GM19452 (cell line): Measurements from ENCODE around the gene SPNS3.

Source experiments
- ATAC-seq: cut with Tn5 transposase; IDR thresholded peaks from one replicate; pipeline ENCODE4 v1.9.1; 2021; ENCODE audit not compliant: unreplicated experiment

Gene SPNS3

DNA sequence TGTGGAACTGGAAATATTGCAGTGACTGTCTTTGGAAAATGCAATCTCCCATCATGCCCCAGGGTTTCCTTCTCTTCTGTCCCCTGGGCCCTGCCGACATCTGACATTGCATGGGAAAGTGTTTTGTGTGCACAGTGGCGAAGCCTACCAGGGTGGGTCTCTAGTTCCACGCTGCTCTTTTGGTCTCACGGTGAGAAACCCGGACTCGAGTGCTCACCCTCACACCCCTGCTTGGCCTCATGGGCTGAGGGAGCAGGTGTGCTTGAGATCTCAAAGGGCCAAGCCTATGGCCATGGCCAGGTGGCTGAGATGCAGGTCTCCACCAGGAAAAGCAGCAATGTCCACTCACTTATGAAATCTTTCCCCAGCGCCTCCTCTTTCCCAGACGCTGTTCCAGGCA lies 32.0 kb downstream of the SPNS3 start:
- ATAC-seq: no peak

DNA sequence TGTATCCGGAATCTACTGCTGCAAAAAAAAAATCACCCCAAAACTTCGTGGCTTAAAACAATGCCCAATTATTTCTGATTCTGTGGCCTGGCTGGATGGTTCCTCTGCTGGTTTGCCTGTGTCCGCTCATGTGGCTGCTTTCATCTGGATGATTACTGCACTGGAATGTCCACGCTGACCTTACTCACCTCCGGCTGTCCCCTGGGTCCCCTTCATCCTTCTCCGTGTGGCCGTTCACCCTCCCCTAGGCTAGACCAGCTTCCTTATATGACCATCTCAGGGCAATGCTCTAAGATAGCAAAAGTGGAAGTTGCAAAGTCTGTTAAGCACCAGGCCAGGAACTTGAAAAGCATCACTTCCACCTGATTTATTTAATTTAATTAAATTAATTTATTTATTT lies 33.5 kb downstream of the SPNS3 start:
- ATAC-seq: no peak

DNA sequence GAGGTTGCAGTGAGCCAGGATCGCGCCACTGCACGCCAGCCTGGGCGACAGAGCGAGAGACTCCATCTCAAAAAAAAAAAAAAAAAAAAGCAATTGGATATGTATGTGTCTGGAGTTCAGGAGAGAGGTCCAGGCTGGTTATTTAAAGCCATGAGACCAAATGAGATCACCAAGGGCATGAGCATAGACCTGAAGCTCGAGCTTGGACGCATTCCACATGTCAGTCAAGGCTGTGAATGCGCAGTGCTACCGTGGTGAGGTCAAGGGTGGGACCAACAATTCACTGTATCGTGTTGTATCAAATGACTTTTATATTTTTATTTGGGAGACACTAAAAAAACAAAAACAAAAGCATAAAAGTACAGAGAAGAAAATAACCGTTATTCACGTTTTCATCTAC lies 35.8 kb downstream of the SPNS3 start:
- ATAC-seq: no peak

DNA sequence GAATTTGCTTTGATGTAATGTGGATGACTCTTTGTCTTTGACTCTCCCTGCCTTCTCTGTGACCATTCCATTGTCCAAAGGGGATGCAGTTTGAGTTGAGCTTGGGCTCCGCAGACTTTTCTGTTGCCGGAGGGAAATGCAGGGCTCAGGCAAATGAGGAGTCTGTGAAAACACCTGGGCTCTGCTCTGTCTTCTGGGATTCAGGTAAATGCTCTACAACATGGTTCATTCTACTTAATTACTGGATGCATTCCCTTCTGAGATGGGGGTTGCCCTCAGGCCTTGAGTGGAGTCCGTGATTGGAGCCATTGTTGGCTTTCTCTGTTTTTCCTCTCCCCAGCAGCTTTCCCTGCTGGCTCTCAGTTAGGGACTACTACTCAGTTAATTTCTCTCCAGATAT lies 38.5 kb downstream of the SPNS3 start:
- no peak for ATAC-seq

DNA sequence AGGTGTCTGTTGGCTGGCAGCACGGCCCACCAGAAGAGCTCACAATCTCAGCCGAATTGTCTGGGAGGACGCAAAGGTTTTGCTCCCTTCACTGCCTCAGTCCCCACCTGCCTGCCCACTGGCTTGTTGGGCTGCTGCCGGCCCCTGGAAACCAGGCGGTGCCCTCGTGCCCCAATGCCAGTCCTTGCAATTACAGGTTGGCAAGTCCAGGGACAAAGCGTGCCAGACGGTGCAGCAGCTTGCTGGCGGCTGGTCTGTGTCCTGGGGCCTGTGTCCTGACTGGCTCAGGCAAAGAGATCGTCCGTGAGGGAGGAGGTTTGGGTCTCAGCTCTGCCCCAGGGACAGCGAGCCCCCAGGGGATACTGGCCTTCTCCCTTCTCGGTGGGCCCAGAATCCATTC lies 40.4 kb downstream of the SPNS3 start:
- no peak for ATAC-seq

DNA sequence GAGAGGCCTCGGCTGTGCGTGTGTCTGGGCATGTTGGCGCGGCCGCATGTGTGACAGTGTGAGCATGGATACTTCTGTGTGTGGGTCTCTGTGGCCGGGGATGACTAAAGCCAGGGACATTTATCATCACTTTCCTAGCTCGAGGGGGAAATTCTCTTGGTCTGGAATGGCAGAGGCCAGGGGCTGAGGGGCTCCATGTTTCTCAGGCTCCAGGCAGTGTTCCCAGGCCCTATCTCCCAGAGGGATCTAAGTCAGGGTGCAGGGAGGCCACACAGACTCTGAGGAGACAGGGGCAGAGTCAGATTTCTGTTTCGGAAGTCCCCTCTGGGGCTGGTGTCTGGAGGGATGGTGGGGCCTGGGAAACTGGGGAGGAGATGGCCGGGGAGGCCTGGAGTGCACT lies 41.3 kb downstream of the SPNS3 start:
- no peak for ATAC-seq

DNA sequence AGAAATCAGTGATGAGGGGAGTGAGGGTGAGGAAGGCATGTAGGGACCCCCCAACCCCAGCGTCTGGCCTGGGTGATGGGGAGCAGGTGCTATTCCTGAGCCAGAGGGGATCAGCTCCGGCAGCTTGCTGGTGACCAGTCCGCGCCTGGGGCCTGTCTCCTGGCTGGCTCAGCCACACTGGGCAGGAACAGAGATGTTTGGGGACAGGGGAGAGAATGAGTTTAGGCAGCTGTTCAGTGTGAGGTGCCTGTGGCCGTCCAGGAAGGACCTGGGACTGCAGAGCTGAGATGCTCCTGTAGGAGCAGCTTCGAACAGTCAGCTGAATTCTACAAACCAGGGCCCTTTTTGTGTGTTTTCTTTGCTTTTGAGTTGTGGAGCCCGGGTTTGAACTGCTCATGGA lies 41.7 kb downstream of the SPNS3 start:
- no peak for ATAC-seq

DNA sequence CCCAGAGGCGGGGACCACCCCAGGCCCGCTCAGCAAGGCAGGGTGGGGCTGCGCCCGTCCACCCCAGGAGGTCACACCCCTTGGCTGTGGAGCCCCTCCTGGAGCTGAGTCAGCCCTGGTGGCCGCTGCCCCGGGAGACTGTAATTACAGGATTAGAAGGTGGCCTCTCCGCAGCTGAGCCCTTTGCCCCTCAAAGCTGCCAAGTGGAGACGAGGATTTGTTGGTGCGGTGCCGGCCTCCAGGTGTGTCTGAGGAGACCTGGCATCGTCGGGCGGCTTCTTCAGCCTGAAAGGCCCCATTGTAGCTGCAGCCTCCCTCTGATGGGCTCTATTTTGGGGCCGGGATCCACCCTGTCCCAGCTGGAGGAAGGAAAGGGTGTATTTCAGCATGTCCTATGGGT lies 42.3 kb downstream of the SPNS3 start:
- ATAC-seq: no peak

DNA sequence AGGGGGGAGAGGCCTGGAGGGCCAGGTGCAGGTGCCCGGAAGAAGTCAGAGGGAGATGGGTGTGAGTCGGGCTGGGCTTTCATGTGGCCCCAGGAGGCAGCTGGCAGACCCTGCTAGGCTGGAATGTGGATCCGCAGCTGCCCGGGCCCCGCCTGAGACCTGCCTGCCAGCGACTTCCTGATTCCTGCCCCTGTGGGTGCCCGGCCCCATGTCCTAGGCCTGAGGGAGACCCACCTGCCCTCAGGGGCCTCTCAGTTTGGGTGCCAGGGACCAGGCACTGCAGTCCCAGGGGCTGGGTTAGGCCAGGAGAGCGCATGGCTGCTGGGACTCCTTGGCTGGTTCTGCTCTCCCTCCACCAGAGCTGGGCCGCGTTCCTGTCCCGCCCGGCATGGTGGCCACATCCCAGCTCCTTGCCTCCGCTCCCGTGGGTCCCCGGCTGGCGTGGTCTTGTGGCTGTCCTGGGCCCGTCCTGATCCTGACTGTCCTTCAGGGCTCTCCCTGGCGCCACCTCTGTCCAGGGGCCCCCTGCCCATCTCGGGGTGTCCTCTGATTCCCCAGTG lies 42.9 kb downstream of the SPNS3 start:
- no peak for ATAC-seq

DNA sequence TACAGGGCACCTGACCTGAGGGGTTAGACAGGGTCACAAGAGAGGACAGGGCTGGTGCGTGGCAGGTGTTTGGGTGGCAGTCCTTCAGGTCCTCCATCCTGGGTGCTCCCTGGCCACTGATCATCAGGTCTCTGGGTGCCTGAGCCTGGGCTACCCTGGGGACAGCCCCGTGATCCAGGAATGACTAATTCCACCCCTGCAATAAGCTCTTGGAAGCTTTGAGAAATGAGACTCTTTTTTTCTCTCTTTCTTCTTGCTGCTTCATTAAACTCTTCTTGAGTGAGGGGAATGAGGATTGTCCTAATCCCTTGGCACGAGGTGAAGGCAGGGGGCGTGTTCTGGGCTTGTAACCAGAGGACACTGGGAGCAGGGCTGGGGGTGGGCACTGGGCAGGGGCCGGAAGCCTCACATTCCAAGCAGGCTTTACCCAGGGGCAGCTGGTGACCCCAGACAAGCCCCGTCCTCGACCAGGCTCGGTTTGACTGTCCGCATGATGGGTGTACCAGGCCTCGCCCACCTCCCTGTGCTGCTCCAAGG lies 43.6 kb downstream of the SPNS3 start:
- no peak for ATAC-seq

DNA sequence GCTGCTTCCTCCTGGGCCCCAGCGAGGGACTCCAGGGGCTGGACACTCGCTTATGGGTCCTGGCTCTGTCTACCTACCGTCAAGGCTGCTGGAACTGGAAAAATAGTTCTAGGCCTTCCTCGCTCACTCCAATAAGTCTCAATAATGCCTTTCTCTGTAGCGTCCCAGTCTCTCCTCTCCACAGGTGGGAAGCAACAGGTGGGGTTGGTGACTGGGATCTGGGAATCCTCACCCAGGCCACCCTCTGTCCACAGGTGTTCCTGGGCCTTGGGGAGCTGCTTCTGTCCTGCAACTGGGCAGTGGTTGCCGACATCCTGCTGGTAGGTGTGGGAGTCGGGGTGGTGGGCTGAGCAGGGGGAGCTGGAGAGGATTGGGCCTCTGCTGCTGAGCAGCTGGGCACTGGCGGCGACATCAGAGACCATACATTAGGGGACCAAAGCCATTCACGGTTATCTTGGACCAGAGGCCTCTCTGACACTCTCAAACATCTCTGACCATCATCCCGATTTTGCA lies 44.6 kb downstream of the SPNS3 start:
- no peak for ATAC-seq

DNA sequence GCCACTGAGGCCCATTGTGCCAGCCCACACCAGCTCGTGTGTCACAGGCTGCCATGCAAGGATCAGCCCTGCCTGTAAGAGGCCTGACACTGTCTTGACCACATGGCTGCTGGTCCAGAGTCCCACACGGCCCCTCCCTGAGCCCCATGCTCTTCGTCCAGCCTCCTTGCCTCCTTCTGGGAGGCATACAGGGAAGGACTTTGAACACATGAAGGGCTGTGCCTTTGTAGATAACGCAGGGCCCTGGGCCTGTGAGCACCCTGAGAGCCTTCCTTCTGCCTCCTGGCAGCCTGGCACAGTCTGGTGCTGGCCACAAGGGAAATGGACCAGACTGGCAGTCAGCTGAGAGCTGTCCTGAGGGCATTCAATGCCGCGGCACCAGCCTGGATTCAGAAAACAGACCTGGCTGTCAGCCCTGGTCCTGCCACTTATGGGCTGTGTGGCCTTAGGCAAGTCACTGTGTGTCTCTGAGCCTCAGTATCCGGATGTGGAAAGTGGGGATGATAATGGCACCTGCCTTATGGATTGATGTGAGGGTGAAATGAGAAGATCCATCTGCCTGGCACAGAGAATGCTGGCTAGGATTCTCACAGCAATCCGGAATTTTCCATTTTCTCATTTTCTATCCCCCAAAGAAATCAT lies 45.7 kb downstream of the SPNS3 start:
- ATAC-seq: no peak

DNA sequence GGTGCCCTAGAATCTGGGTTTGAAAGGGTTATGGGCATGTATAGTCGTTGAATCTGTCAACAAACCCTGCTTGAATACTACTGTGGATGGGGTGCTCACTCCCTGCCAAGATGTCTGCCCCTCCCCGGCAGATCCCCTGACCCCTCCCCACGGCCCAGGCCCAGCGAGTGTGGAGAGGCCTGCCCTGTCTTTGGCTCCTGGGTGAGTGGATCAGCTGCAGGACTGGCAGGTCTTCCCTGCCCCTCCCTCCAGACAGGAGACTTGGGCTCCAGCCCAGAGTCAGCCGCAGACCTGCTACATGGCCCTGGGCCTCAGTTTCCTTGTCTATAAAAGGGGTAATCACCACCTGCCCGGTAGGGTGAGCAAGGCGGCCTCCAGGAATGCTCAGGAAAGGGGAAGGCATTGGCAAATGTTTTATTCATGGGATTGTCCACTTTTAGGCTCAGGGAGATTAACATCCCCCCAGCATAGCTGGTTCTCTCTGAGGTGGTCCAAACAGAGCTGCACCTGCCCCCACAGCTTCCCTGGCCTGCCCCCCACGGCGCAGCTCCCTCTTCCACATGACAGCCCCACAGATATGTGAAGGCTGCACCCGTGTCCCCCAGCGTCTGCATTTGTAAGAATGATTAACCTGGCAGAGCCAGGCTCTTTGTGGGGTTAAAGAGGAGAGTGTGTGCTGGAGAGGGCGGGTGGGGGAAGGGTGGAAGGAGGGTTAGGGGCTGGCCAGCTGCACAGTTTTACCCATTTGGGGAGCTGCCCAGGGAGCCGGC lies 46.4 kb downstream of the SPNS3 start:
- ATAC-seq: no peak

DNA sequence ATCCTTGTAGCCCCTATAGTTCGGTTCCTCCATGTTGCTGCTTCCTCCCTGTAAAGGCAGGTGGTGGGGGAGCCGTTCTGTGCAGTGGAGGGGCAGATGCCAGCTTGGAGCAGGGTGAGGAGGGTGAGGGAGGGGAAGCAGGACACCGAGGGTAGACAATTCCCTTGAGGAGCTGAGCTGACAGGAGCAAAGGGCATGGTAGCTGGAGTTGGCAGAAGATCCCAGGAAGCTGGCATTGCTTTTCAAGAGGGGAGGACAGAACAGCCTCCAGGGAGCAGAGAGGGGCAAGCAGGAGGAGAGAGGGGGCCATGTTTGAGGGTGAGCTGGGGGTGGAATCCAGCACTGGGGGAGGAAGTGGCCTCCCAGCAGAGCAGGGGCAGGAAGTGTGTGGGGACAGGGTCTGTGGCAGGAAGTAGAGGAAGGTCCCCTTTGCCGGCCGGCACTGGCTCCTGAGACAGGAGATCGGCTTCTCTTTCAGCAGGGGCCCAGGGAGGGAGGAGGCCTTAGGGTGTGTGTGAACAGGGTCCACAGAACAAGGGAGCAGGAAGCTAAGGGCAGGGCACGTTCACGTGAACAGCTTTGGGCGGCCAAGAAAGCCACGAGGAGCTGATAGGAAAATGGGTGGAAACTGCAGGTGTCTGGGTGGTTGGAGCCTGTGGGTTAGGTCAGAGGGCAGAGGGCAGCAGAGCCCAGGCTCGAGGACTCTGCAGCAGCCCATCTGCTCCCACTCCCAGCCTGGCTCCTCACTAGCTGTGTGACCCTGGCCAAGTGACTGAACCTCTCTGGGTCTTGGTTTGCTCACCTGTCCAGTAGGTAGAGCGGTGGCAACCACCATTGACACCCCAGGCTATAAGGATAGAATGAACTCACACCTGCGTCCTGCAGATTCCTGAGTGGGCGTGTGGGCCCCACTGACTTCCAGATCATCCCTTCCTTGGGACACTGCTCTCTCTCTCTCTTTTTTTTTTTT lies 47.5 kb downstream of the SPNS3 start:
- ATAC-seq: no peak

DNA sequence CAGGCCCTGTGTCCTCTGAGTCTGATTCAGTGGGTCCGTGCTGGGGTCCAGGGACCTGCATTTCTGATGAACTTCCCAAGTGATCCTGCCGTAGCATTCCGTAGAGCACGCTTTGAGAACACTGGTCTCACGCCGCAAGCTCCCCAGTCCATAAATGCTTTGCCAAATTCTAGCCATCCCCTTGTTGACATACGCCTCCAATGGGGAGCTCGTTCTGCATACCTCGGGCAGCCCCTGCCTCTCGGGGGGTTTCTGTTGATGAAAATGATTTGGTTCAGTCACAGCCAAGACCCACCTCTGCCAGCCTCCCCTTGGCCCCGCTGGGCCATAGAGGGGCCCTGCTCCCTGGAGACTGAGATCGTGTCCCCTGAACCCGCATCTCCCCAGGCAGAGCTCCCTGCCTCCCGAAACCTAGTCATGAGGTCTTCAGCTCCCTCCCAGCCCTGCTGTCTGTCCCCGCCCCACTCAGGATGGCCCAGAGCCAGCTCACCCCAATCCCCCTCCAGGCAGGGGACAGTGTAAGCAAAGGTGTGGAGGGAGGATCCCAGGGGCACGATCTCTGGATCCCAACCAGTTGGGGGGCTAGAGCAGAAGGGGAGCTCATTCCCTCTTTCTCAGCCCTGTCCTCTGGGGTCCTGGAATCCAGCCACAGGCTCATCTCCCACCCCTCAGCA lies 48.7 kb downstream of the SPNS3 start:
- ATAC-seq: no peak

DNA sequence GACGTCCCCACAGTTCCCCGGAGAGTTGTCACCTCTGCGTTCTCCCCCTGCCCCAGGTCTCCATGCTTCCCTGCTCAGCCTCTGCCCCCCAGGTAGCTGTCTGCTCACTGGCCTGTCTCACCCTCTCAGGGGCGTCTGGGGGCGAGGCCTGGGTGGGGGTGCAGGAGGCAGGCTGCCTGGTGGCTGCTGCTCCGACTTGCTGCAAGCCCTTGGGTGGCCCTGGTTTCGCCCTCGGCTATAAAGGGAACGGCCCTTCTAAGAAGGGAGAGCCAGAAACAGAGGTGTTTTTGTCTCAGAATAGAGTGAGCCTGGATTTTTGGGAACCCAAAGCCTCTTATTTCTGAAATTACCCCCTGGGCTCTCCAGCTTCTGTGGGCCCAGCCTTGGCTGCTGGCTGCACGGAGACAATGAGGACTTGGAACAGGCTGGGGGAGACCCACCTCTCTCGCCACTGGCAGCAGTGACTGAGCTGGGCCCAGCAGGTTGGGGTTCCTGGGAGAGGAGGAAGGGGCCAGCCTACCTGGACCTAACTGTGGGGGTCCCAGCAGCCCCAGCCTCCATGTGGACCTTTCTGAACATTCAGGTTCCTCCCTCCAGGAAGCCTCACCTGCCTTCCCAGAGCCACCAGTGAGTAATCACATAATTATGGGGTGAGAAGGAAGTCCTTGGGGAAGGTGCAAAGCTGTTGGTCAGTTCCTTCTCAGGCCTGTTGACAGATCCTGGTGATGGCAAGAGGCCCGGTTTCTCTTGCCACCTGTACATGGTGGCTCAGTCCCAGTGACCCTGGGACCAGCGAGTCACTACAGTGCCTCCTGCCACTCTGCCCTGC lies 49.5 kb downstream of the SPNS3 start:
- no peak for ATAC-seq

DNA sequence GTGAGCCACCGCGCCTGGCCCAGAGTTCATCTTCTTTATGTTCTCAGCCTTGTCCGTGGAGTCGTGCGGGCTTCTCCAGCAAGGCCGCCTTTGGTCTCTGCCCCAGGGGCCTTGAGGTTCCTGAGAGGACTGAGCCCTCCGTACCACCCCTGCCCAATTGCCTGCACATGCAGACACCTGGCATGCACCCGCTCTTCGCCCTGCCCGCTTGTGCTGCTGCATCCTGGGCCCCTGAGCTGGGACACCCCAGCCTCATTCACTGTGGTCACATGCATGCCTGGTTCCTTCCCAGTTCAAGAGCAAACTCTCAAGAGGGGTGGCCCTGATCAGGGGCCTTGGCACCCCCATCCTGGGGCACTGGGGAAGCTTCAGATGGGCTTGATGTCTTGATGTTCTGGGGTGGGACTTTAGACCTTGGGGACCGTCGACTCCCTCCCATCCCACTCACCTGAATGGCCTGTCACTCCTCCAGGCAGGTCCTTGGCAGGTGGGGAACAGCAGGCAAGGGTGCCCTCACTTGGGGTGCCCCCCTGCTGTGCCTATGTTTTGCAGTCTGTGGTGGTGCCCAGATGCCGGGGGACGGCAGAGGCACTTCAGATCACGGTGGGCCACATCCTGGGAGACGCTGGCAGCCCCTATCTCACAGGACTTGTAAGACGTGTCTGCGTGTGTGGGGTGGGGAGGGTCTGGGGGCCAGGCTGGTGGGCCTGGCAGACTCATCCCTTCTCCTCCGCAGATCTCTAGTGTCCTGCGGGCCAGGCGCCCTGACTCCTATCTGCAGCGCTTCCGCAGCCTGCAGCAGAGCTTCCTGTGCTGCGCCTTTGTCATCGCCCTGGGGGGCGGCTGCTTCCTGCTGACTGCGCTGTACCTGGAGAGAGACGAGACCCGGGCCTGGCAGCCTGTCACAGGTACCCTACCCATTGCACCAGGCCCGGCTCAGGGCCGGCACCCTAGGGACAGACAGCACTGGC lies 52.2 kb downstream of the SPNS3 start:
- ATAC-seq: no peak

DNA sequence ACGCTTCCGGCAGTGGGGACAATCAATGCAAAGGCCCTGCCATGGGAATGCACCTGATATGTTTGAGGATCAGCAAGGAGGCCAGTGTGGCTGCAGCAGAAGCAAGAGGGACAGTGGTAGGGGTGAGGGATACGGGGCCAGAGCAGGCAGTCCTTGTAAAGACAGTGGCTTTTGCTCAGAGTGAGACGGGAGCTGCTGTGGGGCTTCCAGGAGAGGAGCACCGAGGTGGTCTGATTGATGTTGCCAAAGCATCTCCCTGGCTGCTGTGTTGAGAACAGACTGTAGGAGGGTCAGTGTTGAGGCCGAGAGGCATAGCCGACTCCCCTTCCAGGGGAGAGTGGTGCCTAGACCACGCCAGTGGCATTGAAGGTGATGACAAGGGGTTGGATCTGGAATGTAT lies 53.6 kb downstream of the SPNS3 start:
- ATAC-seq: no peak
